GM23338 (cell line): ENCODE measurements around the gene KLC4. TPM values are rescaled to one million over a fixed set of nuclear protein-coding genes. Genes with fewer than 3 reads are reported as not detected.

Source experiments
- ATAC-seq: fragments of 200-7000 bp; cut with Tn5 transposase; 3 replicates; pipeline ENCODE4 v1.9.1; 2020
- DNase-seq: peaks from one replicate; pipeline ENCODE4 v3.0.0-alpha.2; 2015; ENCODE audit warnings: low spot score
- H2AFZ ChIP-seq: fragments of 200-600 bp; sonication (generic); 2 replicates; pipeline ENCODE4 v1.8.0; 2016; ENCODE audit warnings: antibody characterized with exemption, mild to moderate bottlenecking, moderate library complexity
- H3F3A ChIP-seq: fragments of 200-600 bp; sonication (generic); replicated peaks from 2 replicates; pipeline ENCODE4 v1.8.0; 2017; ENCODE audit warnings: antibody characterized with exemption, mixed run types, low read depth
- H3K27ac ChIP-seq: fragments of 200-600 bp; sonication (generic); 2 replicates; pipeline ENCODE4 v1.6.1; 2016; ENCODE audit warnings: low read depth
- H3K27me3 ChIP-seq: fragments of 200-600 bp; sonication (generic); 2 replicates; pipeline ENCODE4 v1.8.0; 2016; ENCODE audit warnings: mild to moderate bottlenecking, mixed run types, moderate library complexity; ENCODE audit not compliant: insufficient read depth
- H3K36me3 ChIP-seq: fragments of 200-600 bp; sonication (generic); 2 replicates; pipeline ENCODE4 v1.8.0; 2016; ENCODE audit warnings: mild to moderate bottlenecking; ENCODE audit not compliant: insufficient read depth
- H3K4me1 ChIP-seq: fragments of 200-600 bp; sonication (generic); 2 replicates; pipeline ENCODE4 v1.8.0; 2016; ENCODE audit warnings: mild to moderate bottlenecking, moderate library complexity; ENCODE audit not compliant: insufficient read depth
- H3K4me2 ChIP-seq: fragments of 200-600 bp; sonication (generic); 2 replicates; pipeline ENCODE4 v1.7.1; 2017; ENCODE audit warnings: mixed run types
- H3K4me3 ChIP-seq: fragments of 200-600 bp; sonication (generic); 2 replicates; pipeline ENCODE4 v1.6.1; 2016; ENCODE audit warnings: mixed run types
- H3K79me2 ChIP-seq: fragments of 200-600 bp; sonication (generic); replicated peaks from 2 replicates; pipeline ENCODE4 v1.8.0; 2017; ENCODE audit warnings: mild to moderate bottlenecking; ENCODE audit not compliant: insufficient read depth
- H3K9me2 ChIP-seq: fragments of 200-600 bp; sonication (generic); 2 replicates; pipeline ENCODE4 v1.8.0; 2017; ENCODE audit not compliant: insufficient read depth
- H4K20me1 ChIP-seq: fragments of 200-600 bp; sonication (generic); replicated peaks from 2 replicates; pipeline ENCODE4 v1.8.0; 2017; ENCODE audit warnings: mild to moderate bottlenecking; ENCODE audit not compliant: insufficient read depth
- H3K27ac Mint-ChIP-seq: 2 replicates; pipeline ENCODE4 v1.8.0; 2020; ENCODE audit warnings: inconsistent platforms, mild to moderate bottlenecking, moderate library complexity, mixed read lengths
- H3K27me3 Mint-ChIP-seq: 3 replicates; pipeline ENCODE4 v1.8.0; 2022; ENCODE audit warnings: low read depth, mild to moderate bottlenecking, moderate library complexity, mixed read lengths, inconsistent platforms; ENCODE audit not compliant: insufficient read depth, poor library complexity
- H3K36me3 Mint-ChIP-seq: 3 replicates; pipeline ENCODE4 v1.8.0; 2021; ENCODE audit warnings: low read depth, mild to moderate bottlenecking, inconsistent platforms, moderate library complexity, mixed read lengths
- H3K4me1 Mint-ChIP-seq: 3 replicates; pipeline ENCODE4 v1.8.0; 2020; ENCODE audit warnings: mild to moderate bottlenecking, inconsistent platforms, mixed read lengths
- H3K4me3 Mint-ChIP-seq: 3 replicates; pipeline ENCODE4 v1.8.0; 2021; ENCODE audit warnings: moderate library complexity, mild to moderate bottlenecking, inconsistent platforms, mixed read lengths
- H3K9me3 Mint-ChIP-seq: 3 replicates; pipeline ENCODE4 v1.8.0; 2020; ENCODE audit warnings: moderate library complexity, mild to moderate bottlenecking, inconsistent platforms, mixed read lengths
- CREB1 ChIP-seq: fragments of 250-450 bp; sonication (Bioruptor Pico); IDR thresholded peaks from 2 replicates; pipeline ENCODE4 v1.5.0; 2020; ENCODE audit warnings: low read depth, mild to moderate bottlenecking, moderate library complexity
- CTCF ChIP-seq, 2 experiments: fragments of 200-600 bp in 1 of 2; sonication (generic) in 1 of 2; conservative IDR thresholded peaks; 2 replicates each; pipeline versions ENCODE4 v1.5.1 to v1.6.1; 2016 to 2017; ENCODE audit warnings: antibody characterized with exemption in 2 of 2, low read depth in 2 of 2, mild to moderate bottlenecking in 2 of 2, moderate library complexity in 1 of 2
- EZH2phosphoT487 ChIP-seq: fragments of 200-600 bp; sonication (generic); IDR thresholded peaks from one replicate; pipeline ENCODE4 v1.8.1; 2018; ENCODE audit warnings: antibody characterized with exemption; ENCODE audit not compliant: unreplicated experiment
- JUNB ChIP-seq: IDR thresholded peaks from one replicate; pipeline ENCODE4 v1.6.1; 2016; ENCODE audit warnings: antibody characterized with exemption; ENCODE audit not compliant: unreplicated experiment
- NANOG ChIP-seq: IDR thresholded peaks from 2 replicates; pipeline ENCODE4 v1.6.1; 2016; ENCODE audit warnings: antibody characterized with exemption, borderline replicate concordance
- POLR2AphosphoS5 ChIP-seq: IDR thresholded peaks from 2 replicates; pipeline ENCODE4 v1.6.1; 2016; ENCODE audit warnings: antibody characterized with exemption, low read depth
- REST ChIP-seq: IDR thresholded peaks from one replicate; pipeline ENCODE4 v1.6.1; 2018; ENCODE audit warnings: antibody characterized with exemption; ENCODE audit not compliant: unreplicated experiment
- STAT1 ChIP-seq: IDR thresholded peaks from one replicate; pipeline ENCODE4 v1.6.1; 2016; ENCODE audit warnings: antibody characterized with exemption; ENCODE audit not compliant: unreplicated experiment
- ZNF114 ChIP-seq: fragments of 250-450 bp; sonication (Bioruptor Pico); IDR thresholded peaks from 2 replicates; pipeline ENCODE4 v1.5.0; 2020; ENCODE audit warnings: mild to moderate bottlenecking, moderate library complexity
- ZNF462 ChIP-seq: fragments of 250-450 bp; sonication (Bioruptor Pico); IDR thresholded peaks from 2 replicates; pipeline ENCODE4 v1.5.0; 2020; ENCODE audit warnings: mild to moderate bottlenecking, moderate library complexity
- polyA plus RNA-seq: library from polyadenylated mRNA; unstranded; fragments of >200 nt; fragmentation: Nextera tagmentation; extraction: Ambion mirVana; gene quantifications from 2 replicates; pipeline ENCODE4 v1.2.1, GENCODE V29; 2016
- total RNA-seq: library from RNA; depleted of rRNA; stranded (reverse); fragments of >200 nt; shearing (Covaris generic); gene quantifications from 2 replicates; pipeline ENCODE4 v1.2.3, GENCODE V29; 2014

The KLC4 gene
- total and polyA plus RNA-seq, 2 experiments from 2014 or later, result 14.9 to 17.4 TPM

GRCh38 chr6:43088654-43089056 lies 29.2 kb downstream of the KLC4 start:
- peak overlapping the region; percentile 44; the same call in 1 of the 2 replicates for H3K4me3 ChIP-seq
- no peaks in the 10 kb centered on the region for H3K9me3 Mint-ChIP-seq
- H2AFZ ChIP-seq, result no peak overlapping the region
- DNase-seq (peak; percentile 36), ATAC-seq (0 out of 3 replicates have a peak, but pooled peaks have one; percentile 1)
- peaks cover 57% of the 10 kb centered on the region for H3K4me1 Mint-ChIP-seq
- peak overlapping the region; percentile 92 for H3K27ac Mint-ChIP-seq
- H3K9me2 ChIP-seq, result no peaks in the 10 kb centered on the region
- peaks cover 52% of the 10 kb centered on the region for H3K4me1 ChIP-seq
- peaks cover 14% of the 10 kb centered on the region for H4K20me1 ChIP-seq
- peak overlapping the region; percentile 58; the same call in 1 of the 3 replicates for H3K4me3 Mint-ChIP-seq
- H3K36me3 ChIP-seq, result no peaks in the 10 kb centered on the region
- H3K36me3 Mint-ChIP-seq, result no peaks in the 10 kb centered on the region; the same call in 2 of the 3 replicates
- peak overlapping the region; percentile 93 for H3K27ac ChIP-seq
- H3K27me3 Mint-ChIP-seq, result peaks cover 5% of the 10 kb centered on the region
- TF ChIP-seq ZNF462 (CRISPR knock-in tag), result no peak
- no peak for TF ChIP-seq REST
- no peak for TF ChIP-seq CTCF (conservative IDR thresholded peaks at IDR 0.05; ENCODE audit: low read depth in 2 of 2)
- no peak for TF ChIP-seq NANOG
- no peak for TF ChIP-seq CREB1 (CRISPR knock-in tag)
- TF ChIP-seq POLR2AphosphoS5, result no peak
- TF ChIP-seq EZH2phosphoT487, result no peak
- no peak for TF ChIP-seq ZNF114 (CRISPR knock-in tag)
- TF ChIP-seq JUNB, result no peak
- no peak for TF ChIP-seq STAT1
- H3K79me2 ChIP-seq, result peaks cover 77% of the 10 kb centered on the region
- H3K27me3 ChIP-seq, result no peaks in the 10 kb centered on the region
- H3F3A ChIP-seq, result peaks cover 16% of the 10 kb centered on the region
- H3K4me2 ChIP-seq, result peak overlapping the region; percentile 70
